PFSK-1 (cell line): ENCODE measurements around the gene DPF3.

Experiments
- FOXP2 ChIP-seq: optimal IDR thresholded peaks from 2 replicates; pipeline ENCODE3; 2011; ENCODE audit warnings: borderline replicate concordance, control low read depth, inconsistent platforms; ENCODE audit not compliant: insufficient read depth; ENCODE audit errors: extremely low read length, extremely low read depth
- POLR2AphosphoS5 ChIP-seq: IDR thresholded peaks from 2 replicates; pipeline ENCODE4 v1.6.1; 2012; ENCODE audit warnings: low read depth, mild to moderate bottlenecking, control low read depth, low read length, moderate library complexity

DNA sequence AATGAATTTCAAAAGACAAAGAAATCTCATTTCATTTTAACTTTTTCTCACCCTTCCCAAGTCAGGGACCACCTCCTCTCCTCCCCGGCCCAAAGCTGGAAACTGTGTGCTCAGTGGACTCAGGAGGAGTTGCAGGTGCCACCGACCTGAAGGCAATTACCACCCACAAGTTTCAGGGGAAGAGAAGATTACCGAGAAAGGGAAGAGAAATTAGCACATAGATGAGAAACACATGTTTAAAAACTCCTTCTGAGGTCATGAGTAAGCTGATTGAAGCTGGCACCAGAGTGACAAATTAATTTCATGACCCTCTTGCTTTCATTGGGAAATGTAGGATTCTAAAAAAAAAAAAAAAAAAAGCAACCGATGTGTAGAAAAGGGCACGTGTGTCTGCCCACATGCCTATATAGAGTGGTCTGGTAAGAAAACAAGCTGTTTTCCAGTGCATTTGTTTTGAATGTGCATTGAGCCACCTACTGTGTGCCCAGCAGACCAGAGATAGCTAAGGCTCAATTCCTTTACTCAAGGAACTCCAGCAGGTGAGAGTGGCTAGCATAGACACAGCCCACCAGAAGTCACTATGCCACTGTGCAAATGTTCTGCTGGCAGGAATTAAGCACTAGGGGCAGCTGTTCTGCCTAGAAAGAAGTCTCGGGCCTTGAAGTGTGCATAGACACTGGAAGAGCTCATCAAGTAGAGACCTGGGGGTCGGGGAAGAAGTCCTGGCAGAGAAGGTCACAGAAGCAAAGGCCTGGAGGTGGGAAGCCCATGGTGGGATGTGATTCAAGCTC is 30.5 kb downstream of the DPF3 start:
- TF ChIP-seq FOXP2 (no peak), POLR2AphosphoS5 (no peak)
